Glomerular visceral epithelial cell (primary cell): ENCODE measurements around the gene FBXO39.
"Not testable (repeated sequence)": the region's sequence is repeated elsewhere in the genome, so short reads cannot be mapped to it uniquely, and the experiment has no call there.

Experiments used
- DNase-seq: peaks from one replicate; pipeline ENCODE4 v3.0.0-alpha.2; 2016; ENCODE audit errors: extremely low spot score

The FBXO39 gene

GRCh38 chr17:6789146-6789545, 13.1 kb downstream of the FBXO39 start:
- DNase-seq, result no peak

- no peak for DNase-seq
These were observed 17.9 kb downstream of the FBXO39 start for GRCh38 chr17:6793748-6794493.

- DNase-seq, result no peak
These were observed 20.2 kb downstream of the FBXO39 start for GRCh38 chr17:6796017-6796886.

GRCh38 chr17:6796887-6797490, 21.0 kb downstream of the FBXO39 start:
- peak; percentile 64 for DNase-seq

GRCh38 chr17:6797718-6798351, 21.8 kb downstream of the FBXO39 start:
- no peak for DNase-seq

GRCh38 chr17:6799738-6800137, 23.7 kb downstream of the FBXO39 start:
- no peak for DNase-seq

GRCh38 chr17:6800422-6801027, 24.5 kb downstream of the FBXO39 start:
- DNase-seq, result no peak

- no peak for DNase-seq
These were observed 35.5 kb downstream of the FBXO39 start for GRCh38 chr17:6811510-6811909.

GRCh38 chr17:6812295-6812694, 36.3 kb downstream of the FBXO39 start:
- no peak for DNase-seq

- DNase-seq, result peak; percentile 30
These were observed 39.8 kb downstream of the FBXO39 start for GRCh38 chr17:6815775-6816174.

GRCh38 chr17:6816368-6816767, 40.4 kb downstream of the FBXO39 start:
- not testable (repeated sequence) for DNase-seq

GRCh38 chr17:6818938-6819337, 42.9 kb downstream of the FBXO39 start:
- DNase-seq, result no peak

GRCh38 chr17:6823011-6823442, 47.0 kb downstream of the FBXO39 start:
- no peak for DNase-seq

GRCh38 chr17:6830383-6830986, 54.5 kb downstream of the FBXO39 start:
- no peak for DNase-seq

GRCh38 chr17:6831661-6832263, 55.7 kb downstream of the FBXO39 start, which contains the start of gene TEKT1:
TEKT1 (minus strand) TSS chr17:6831729; CDS start chr17:6830376, 1,353 bp downstream.
- DNase-seq, result peak; percentile 72
